CD4-positive, alpha-beta T cell treated with Interleukin-12 subunit alpha and Interleukin-12 subunit beta, for 1 hour (primary cell): ENCODE measurements around the gene AAR2.

ENCODE experiments used
- DNase-seq: peaks from one replicate; pipeline ENCODE4 v3.0.0-alpha.2; 2020

Gene AAR2

DNA sequence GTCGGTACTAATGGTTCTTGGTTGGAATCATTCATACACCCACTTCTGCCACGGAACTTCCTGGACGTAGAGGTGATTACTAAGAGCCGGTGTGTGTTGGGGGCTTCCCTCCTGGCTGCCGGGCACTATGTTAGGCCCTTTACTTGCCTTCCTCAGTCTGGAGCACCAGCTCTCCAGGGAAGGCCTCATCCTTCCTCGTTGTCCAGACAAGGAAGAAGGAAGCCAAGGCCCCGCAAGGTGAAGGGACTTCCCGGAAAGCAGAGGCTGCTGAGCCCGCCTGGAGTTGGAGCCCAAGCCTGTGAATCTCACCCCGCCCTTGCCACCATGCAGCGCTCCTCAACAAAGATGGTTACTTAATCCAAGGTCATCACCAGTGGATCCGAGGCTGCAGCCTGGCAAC is 26.2 kb downstream of the AAR2 start:
- no peak for DNase-seq

DNA sequence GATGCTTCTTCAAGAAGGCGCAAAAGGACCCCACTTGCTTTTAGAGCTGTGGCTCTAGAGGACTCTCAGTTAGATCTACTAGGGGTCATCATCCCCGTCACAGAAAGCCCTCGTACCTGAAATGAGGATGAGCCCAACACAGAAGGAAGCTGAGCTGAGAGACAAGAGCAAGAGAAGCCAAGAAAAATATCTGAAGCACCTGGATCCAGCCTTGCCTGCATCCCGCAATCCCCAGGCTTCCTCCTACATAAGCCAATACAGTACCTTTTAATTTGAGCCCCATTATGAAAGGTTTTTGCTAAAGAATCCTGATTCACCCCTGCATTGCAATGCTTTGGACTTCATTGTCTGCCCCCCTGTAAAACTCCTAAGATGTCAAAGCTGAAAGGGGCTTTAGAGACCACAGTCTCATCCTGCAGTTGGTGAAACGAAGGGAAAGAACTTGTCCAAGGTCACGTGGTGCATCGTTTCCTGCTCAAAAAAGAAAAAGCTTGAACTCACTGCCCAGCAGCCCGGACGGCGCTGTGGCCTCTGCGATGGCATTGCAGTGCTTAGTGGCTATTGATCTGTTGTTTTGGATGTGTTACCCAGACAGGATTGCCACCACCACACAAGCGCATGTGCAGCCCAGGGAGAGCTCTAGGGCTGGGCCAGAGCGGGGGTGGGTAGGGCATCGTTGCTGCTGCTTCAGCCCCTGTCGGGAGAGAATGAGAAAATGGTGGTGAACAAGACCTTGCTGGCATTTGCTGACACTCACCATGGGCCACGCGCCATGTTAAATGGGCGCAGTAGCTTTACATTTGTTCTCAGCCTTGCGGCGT is 28.4 kb downstream of the AAR2 start:
- no peak for DNase-seq

DNA sequence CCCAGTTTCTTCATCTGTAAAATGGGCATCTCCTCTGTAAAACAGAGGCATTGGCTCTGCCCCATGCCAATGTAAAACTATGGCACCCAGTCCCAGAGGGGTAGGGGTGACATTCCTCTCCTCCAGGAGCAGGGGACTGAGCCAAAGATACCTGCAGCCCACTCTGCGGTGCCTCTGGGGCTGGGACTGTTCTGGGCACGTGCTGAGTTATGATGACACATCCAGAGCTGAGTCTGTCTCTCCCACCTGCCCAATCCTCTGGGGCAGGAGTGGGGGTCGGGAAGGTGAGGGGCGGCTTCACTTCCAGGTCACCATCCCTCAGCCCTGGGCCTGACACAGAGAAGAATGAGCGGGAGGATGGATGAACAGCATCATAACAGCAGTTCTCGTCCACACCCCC is 29.9 kb downstream of the AAR2 start:
- no peak for DNase-seq

DNA sequence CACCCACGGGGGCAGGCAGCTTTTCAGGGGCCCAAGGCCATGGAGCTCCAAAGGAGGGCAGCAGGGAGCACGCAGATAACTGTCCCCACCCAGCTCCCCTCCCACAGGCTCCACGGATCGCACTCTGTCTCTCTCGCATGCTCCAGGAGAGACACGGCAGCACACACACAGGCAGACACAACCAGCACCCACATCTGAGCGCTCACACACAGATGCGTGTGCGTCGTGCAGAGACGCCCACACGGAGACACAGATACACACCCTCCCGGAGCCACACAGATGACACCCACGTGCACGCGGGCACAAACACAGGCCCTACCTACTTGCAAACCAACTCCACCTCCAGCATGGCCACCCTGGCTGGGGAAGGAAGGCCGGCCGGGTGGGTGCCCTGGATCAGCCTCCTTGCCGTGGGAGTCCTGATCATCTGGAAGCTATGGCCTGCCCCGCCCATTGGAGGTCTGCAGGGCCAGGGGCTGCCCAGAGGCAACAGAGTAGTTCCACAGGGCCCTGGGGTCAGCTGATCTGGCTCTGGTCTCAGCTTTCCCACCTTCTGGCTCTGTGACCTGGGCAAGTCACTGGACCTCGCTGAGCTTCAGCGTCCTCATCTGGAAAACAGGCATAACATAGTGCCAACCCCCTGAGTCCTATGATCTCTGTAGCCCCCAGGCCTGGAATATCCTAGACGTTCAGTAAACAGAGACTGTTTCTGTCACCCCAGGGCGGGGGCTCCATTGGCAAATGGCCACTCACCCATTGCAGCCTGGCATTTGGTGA is 31.5 kb downstream of the AAR2 start:
- no peak for DNase-seq

DNA sequence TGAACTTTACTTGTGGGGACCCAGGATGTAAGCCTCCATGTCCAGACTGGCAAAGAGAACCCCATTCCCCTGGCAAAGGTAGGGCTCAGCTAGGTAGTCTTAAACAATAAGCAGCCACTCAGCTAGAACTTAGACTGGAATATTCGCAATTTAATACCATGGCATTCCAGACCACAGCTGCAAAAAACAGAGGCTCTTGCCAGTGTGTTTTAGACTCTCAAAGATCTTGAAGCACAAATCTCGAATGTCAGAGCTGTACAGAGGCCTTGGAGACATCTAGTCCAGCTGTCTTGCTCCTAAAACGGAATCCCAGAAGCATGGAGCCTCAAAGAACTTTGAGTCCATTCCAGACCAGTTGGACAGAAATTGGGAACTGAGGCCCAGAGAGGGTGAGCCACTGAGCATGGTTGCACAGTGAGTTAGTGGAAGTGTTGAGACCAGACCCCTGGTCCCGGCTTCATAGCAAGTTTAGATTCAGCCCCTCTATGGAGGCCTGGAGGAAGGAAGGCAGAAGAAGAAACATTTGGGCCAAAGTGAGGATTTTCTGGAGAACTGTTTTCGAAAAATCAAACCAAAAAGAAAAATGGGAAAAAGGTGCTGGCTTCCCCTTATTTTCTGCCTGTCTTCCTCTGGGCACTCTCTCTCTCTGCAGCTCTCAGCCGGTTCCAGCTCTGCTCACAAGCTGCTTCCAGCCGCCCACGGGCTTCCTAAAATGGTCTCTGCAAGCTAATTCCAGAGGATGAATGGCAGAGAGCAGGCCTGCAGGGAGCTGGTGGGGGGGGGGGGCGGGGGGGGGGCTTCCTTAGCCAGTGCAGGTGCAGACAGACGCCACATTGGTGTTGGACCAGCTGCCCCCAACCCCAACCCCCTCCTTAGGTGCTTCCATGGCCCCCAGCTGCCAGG is 32.4 kb downstream of the AAR2 start:
- no peak for DNase-seq

DNA sequence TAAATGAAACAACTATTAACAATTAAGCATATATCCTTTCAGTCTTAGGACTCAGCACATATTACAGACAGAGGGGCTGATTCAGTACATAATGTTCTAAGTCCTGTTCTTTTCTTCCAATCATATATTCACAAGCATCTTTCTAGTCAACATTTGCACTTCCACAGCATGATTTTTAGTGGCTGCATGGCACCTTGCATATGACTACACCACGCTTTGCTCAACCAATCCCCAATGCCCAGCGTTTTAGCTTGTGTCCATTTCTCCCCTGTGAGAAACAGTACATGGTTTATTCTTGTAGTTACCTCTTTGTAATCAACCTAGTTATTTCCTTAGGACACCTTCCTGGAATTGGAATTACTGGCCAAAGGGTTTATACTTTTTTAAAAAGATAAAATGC is 33.2 kb downstream of the AAR2 start:
- DNase-seq, result no peak

DNA sequence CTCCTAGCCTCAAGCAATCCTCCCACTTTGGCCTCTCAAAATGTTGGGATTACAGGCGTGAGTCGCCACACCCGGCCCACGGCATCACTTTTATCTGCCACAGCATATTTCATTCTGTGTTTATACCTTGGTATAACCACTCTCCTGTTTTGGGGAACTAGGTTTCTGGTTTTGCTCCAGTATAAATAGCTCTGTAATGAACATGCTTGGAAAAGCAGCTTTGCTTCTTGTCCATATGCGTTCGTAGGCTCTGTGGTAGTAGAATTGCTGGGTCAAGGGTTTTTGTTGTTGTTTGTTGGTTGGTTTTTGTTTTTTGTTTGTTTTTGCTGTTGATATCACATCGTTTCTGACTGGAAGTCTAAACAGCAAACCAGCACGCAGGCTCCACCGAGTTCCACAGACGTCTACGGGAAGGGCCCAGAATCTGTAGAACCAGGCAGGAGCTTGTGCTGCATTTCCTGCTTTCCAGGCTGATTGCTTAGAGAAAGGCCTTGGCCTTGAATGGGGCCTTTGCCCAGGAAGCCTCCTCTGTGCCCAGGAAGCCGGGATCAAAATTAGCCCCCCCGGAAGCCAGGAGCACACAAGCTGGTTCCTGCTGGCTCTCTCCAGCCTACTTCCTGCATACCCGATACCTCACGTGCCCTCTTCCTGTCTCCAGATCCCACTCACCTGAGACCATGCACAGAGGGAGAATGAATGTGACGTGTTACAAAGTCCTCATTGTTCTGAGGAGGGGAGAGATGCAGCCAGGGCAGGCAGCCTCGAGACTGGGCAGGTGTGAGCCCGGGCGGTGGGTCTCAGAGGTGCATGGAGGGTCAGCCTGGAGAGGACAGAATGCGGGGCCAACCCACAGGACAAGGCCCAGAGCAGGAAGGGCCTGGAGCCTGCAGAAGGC is 34.7 kb downstream of the AAR2 start:
- no peak for DNase-seq

DNA sequence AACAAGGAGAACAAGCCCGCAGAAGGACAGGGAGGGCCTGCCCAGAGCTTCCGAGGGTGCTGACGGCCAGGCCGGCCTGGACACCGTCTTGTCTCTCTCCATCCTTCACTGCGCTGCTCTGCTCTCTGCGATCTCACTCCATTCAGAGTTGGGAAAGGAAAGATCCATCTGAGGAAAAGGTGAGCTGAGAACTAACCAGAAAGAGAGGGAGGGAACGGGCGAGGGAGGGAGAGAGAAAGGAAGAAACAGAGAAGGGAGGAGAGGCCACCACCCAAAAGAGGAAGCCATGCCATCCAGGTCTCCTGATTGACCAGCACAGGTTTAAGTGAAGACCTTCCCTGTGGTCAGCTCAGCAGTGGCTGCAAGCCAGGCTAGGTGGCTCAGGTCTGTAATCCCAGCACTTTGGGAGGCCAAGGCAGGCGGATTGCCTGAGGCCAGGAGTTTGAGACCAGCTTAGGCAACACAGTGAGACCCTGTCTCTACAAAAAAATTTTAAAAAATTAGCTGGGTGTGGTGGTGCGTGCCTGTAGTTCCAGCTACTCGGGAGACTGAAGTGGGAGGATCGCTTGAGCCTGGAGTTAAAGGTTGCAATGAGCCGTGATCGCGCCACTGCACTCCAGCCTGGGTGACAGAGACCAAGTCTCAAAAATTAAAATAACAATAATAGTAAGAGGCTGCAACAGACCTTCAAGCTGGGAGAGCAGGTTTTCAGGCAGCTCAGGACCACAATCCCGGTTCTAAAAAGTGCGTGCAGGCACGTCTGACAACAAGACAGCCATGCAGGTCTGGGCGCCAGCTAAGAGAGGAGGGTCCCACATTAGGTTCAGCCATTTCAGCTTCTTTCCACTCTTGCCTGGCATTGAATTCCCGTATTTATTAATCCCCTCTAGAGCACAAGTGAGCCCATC is 35.6 kb downstream of the AAR2 start:
- no peak for DNase-seq

DNA sequence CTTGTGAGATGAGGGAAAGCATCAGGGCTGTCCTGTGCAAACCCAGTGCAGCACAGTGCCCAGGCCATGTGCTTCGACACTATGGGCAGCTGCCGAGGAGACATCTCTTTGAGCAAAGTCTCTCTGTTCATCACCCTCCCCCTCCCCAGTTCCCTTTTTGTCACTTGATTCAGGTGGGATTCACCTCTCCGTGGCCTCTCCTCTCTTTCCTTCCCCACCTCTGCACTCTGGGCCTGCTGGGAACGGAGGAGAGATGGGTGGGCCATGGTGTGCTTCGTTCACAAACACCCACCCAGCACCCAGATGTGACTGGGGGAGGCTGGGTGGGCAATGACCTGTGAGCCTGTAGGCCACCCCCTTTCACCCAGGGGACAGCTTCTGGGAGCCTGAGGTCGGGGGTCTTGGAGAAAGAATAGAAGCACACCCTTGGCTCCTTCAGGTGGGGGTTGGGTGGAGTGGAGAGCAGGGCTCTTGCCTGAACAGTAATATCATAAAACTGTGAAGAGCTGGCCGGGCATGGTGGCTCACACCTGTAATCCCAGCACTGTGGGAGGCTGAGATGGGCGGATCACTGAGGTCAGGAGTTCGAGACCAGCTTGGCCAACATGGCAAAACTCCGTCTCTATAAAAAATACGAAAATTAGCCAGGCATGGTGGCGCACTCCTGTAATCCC is 36.4 kb downstream of the AAR2 start:
- DNase-seq, result no peak

DNA sequence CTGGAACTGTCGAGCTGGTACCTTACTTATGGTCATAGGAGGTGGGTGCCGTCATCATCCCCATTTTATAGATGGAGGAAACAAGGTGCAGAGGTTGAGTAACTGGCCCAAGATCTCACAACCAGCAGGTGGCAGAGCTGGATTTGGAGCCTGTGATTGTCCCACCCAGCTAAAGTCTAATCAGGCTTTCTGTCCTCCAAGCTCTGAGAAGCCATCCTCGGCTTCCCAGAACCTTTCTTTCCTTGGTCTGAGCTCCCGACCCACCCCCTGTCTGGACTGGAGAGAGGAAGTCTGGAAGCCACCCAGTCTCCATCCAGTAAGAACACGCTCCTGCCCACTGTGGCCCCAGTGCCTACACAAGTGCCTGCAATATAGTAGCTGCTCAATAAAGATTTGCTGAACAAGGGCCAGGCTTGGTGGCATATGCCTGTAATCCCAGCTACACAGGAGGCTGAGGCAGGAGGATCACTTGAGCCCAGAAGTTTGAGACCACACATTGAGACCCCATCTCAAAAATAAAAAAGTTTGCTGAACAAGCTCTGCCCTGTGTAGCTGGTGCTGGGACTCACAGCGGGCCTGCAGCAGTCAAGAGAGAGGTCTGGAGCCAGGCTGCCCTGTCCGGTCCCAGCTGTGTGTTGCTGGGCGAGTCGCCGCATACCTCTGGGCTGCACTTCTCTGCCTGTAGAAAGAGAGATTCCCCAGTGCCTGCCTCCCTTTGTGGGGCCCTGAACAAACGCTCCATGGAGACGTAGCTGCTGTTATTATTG is 37.3 kb downstream of the AAR2 start:
- DNase-seq, result peak; percentile 12

DNA sequence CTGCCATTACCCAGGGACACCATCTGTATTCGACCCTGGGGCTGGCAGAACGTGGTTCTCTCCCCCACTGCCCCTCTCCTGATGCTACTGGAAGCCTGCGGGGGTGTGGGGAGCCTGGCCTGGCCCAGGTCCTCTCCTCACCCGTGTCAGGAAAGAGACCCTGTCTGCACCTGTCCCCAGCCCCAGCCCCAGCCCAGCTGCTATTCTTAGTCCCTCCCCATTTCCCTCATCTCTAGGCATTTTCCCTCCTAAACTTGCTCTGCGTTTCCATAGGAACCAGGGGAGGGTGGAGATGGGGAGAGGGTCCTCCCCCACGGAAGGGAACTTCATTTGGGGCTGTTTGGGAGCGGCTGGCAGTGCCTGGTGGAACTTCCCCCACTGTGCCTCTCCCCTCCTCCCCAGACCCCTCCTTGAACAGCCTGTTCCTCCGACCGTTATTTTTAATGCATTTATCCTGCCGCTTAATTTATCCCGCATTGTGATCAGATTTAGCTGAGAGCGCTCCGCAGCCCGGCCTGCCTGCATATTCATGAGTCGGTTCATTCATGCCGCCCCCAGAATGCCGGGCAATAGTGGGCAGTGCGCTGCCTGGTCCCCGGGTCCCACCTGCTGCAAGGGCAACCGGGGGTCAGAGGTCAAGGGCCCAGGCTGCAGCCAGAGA is 38.0 kb downstream of the AAR2 start:
- DNase-seq, result no peak

DNA sequence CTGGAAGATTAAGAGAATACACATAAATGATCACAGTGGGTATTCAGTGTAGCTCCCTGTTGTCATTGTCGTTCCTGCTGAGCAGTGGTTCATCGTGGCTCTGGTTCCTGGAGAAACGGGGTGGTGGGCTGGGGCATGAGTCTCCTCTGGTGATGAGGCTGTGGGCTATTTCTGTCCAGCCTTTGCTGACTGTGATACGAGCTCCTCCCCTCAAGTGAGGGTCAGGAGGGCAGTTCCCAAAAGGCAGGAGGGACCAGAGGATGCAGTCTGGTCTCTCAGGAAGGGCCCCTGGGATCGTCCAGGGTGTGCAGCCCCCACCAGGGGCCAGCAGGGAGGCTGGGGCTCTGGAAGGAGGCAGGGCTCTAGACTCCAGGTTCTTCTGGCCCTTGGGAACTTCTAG is 38.7 kb downstream of the AAR2 start:
- no peak for DNase-seq

DNA sequence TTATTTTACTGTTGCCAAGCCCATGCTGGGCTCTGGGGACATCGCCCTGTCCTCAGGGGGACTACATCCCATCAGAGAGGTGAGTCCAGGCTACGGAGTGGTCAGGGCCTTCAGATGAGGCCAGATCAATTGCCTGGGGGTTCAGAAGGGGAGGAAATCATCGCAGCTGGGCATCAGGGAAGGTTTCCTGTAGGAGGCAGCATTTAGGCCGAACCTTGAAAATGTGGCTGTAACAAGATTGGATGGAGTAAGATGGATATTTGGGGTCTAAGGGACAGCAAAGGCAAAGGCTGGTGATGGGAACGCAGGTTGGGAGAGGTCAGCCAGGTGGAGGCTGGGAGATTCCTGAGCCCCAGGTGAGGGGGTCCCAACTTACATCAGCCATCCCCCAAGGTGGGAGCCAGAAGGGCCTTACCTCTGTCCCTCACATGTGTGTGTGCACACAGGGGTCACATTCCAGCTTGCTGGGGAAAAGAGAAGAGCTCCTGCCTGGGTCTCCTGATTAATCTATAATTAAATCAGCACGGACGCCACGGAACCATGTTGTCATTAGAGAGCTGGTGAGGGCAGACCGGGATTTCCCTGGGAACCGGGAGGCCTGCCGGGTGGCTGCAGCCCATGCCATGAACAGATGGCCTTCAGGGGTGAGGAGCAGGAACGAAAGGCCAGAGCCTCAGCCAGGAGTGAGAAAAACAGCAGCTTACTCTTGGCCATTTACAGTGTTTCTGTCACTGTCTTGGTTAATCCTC is 39.3 kb downstream of the AAR2 start:
- no peak for DNase-seq

DNA sequence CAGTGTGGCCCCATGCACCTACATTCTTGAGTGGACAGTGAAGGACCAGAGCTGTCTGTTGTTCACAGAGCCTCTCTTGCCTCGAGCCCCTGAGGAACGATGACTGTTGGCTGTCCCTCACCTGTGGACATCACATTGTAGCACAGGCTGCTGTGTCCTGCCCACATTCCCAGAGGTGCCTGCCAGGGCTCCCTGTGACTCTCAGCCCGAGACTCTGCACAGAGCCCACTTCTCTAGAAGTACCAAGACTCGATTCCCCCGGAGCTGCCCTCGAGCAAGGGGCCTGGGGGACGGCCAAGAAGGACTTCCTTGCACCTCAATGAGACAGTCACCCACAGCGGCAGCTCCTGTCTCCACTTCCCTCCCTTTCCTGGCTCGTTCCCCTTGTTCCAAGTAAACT is 41.3 kb downstream of the AAR2 start:
- no peak for DNase-seq

DNA sequence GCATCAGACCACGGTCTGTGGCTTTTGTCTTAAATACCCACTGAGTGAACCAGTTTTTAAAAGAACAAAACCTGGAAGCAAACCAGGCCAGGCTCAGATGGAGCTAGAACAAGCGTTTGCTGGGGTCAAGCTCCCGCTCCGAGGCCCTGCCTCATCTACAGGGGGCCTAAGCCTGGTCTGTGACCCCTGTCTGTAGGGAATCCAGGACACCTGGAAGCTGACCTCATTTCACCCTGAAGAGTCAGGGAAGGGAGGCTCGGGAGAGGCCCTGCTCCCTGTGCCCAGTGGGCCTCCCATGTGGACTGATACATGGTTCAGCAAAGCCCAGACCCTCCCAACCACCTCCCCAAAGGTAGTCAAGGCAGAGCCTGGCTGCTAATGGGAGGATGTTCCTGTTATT is 43.1 kb downstream of the AAR2 start:
- no peak for DNase-seq

DNA sequence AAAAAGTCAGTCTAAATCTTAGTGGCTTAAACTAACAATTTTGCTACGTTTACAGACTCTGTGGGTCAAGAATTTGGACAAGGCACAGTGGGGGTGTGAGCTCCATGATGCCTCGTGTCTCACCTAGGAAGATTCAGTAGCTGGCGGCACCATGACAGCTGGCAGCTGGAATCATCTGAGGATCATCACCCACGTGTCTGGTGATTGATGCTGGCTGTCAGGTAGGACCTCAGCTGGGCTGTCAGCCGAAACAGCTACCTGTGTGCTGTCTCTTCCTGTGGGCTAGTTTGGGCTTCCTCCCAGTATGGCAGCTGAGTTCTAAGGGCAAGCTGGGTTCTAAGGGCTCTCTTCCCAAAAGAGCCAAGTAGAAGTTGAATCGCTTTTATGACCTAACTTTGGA is 43.5 kb downstream of the AAR2 start:
- DNase-seq, result no peak

DNA sequence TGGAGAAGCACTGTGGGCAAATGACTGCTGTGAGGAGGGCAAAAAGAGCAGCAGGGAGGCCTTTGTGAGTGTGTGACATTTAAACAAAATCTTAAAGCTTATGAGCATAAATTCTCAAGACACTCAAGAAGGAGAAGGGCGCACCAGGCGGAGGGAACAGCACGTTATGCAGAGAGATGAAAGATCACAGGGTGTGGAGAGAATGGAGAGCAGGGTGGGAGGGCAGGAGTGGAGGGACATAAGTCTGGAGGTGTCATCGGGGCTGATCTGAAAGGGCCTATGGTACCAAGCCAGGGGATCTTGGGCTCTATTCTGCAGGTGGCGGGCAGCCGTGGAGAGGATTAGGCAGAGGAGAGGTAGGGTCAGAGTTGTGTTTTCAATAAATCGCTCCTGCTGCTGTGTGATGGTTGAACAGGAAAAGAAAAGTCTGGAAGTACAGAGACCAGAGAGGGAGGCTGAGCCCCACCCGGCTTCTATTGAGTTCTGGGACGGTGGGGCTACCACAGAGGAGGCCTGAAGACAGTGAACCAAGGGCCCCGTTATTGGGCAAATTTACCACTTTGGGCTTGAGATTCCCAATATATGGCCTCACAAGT is 45.6 kb downstream of the AAR2 start:
- no peak for DNase-seq

DNA sequence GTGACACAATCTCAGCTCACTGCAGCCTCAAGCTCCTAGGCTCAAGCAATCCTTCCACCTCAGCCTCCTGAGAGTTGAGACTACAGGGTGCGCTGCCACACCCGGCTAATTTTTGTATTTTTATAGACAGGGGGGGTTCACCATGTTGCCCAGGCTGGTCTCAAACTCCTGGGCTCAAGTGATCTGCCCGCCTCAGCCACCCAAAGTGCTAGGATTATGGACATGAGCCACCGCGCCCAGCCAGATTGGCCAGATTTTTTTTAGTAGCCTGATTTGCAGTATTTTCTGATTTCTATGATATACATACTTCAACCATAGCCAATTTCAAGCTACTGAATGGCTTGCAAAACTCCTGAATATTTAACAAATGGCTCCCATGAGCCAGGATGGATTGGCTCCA is 48.5 kb downstream of the AAR2 start:
- DNase-seq, result no peak
